ENCODE results near the gene CYBA. TPM values are rescaled to one million over a fixed set of nuclear protein-coding genes. Genes with fewer than 3 reads are reported as not detected.

The CYBA gene
- 218 and 230 TPM in 2 replicates for total RNA-seq

GRCh38 chr16:88650749-88651275, at the start of gene CYBA:
Gene CYBA (minus strand): TSS chr16:88651053. CDS start chr16:88651013, 40 bp downstream.

GRCh38 chr16:88686439-88687253, 35.8 kb upstream of the CYBA start, which contains the start of gene SNAI3:
Gene SNAI3 (minus strand): TSS chr16:88686507. CDS start chr16:88686406, 101 bp downstream.

GRCh38 chr16:88662843-88663606, 12.2 kb upstream of the CYBA start, which contains the start of gene MVD:
Gene MVD (minus strand): TSS chr16:88663091. CDS start chr16:88663080, 11 bp downstream.

GRCh38 chr16:88638323-88639230, 12.3 kb downstream of the CYBA start, which contains the start of gene IL17C:
Gene IL17C (plus strand): TSS chr16:88638572. CDS start chr16:88638642, 70 bp downstream.

Other genes starting within 250 kb of the CYBA start
- gene ZFPM1, start 197.8 kb downstream of the CYBA start, total RNA-seq, result 0.59 and 0.84 TPM in 2 replicates
- gene ZC3H18, start 80.7 kb downstream of the CYBA start, total RNA-seq, result 14.0 and 16.5 TPM in 2 replicates
- not detected in 2 replicates for gene IL17C, start 12.5 kb downstream of the CYBA start, total RNA-seq
- 324 and 341 TPM in 2 replicates for gene MVD, start 12.0 kb upstream of the CYBA start, total RNA-seq
- under 0.01 and 0.45 TPM in 2 replicates for gene SNAI3, start 35.5 kb upstream of the CYBA start, total RNA-seq
- 24.8 and 27.7 TPM in 2 replicates for gene RNF166, start 55.4 kb upstream of the CYBA start, total RNA-seq
- 23.9 and 24.7 TPM in 2 replicates for gene CTU2, start 55.5 kb upstream of the CYBA start, total RNA-seq
- 161 and 182 TPM in 2 replicates for gene PIEZO1, start 134.2 kb upstream of the CYBA start, total RNA-seq
- 64.8 and 67.1 TPM in 2 replicates for gene CDT1, start 152.7 kb upstream of the CYBA start, total RNA-seq
- 237 and 254 TPM in 2 replicates for gene APRT, start 160.9 kb upstream of the CYBA start, total RNA-seq
- gene GALNS, start 205.9 kb upstream of the CYBA start, total RNA-seq, result 21.6 and 21.7 TPM in 2 replicates
- gene TRAPPC2L, start 206.1 kb upstream of the CYBA start, total RNA-seq, result 40.2 and 53.4 TPM in 2 replicates
- gene PABPN1L, start 215.6 kb upstream of the CYBA start, total RNA-seq, result not detected in 2 replicates